Skeletal muscle tissue (tissue), 4 donors: Measurements from ENCODE around the gene SNF8. TPM values are rescaled to one million over a fixed set of nuclear protein-coding genes. Genes with fewer than 3 reads are reported as not detected.

Experiments used
- H3K27ac ChIP-seq: one replicate; pipeline ENCODE4 v1.7.0; 2013; ENCODE audit warnings: mild to moderate bottlenecking, low read depth, low read length, inconsistent platforms
- H3K27me3 ChIP-seq, 3 donors: one replicate each; pipeline ENCODE4 v1.7.0; 2013; ENCODE audit warnings: low read length in 3 of 3; ENCODE audit not compliant: control insufficient read depth in 3 of 3, insufficient read depth in 3 of 3
- H3K36me3 ChIP-seq, 3 donors: one replicate each; pipeline ENCODE4 v1.7.0; 2013; ENCODE audit warnings: low read length in 3 of 3; ENCODE audit not compliant: control insufficient read depth in 3 of 3, insufficient read depth in 3 of 3
- H3K4me1 ChIP-seq, 3 donors: one replicate each; pipeline ENCODE4 v1.7.0; 2013; ENCODE audit warnings: low read length in 3 of 3, mild to moderate bottlenecking in 3 of 3; ENCODE audit not compliant: control insufficient read depth in 3 of 3, insufficient read depth in 3 of 3
- H3K4me3 ChIP-seq, 3 donors: one replicate each; pipeline ENCODE4 v1.7.0; 2013; ENCODE audit warnings: low read length in 3 of 3
- H3K9ac ChIP-seq, 3 donors: one replicate each; pipeline ENCODE4 v1.7.0; 2013; ENCODE audit warnings: low read length in 3 of 3, mild to moderate bottlenecking in 3 of 3, moderate library complexity in 2 of 3, low read depth in 1 of 3
- H3K9me3 ChIP-seq, 3 donors: one replicate each; pipeline ENCODE4 v1.7.0; 2013; ENCODE audit warnings: low read length in 3 of 3; ENCODE audit not compliant: control insufficient read depth in 3 of 3
- total RNA-seq: library from RNA; depleted of rRNA; stranded (reverse); fragments of >200 nt; gene quantifications from one replicate; pipeline ENCODE4 v1.2.3, GENCODE V29; 2014
- donor health status: Osteomylitis.

SNF8 gene, protein sequence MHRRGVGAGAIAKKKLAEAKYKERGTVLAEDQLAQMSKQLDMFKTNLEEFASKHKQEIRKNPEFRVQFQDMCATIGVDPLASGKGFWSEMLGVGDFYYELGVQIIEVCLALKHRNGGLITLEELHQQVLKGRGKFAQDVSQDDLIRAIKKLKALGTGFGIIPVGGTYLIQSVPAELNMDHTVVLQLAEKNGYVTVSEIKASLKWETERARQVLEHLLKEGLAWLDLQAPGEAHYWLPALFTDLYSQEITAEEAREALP
- 47.5 TPM for total RNA-seq

- Histone ChIP-seq H3K9ac (peak within 1 kb of the TSS; percentile 90 to 93 (median 92)), H3K36me3 (peaks cover 7 to 14% (median 7%) of the 10 kb centered on the region in 3 donors), H3K4me1 (peaks cover 11 to 15% (median 13%) of the 10 kb centered on the region in 3 donors), H3K4me3 (peak within 1 kb of the TSS; percentile 92 to 97 (median 93)), H3K27me3 (no peaks in the 10 kb centered on the region), H3K27ac (peak within 1 kb of the TSS; percentile 84), H3K9me3 (no peaks in the 10 kb centered on the region)
Observed at GRCh38 chr17:48944515-48945260, at the start of gene SNF8. TSS of gene SNF8 (minus strand) at chr17:48944842. CDS start at chr17:48944734, 108 bp downstream.

DNA sequence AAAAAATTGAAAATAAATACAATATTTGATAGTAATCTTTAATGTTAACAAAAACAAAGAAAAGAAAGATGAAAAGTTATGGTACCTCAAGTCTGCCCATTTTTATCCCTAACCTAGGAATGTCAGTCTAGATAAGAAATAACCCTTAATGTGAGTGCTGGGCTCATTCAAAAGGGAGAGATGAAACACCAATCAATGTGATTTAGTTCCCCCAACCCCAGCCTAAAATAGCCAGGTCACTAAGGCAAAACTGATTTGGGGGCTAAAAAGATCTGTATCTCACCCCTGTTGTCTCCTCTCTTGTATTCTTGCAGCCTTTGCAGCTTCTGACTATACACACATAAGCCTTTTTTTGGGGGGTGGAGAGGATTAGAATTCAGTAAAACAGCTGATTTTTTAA is 49.3 kb upstream of the SNF8 start:
- no peak overlapping the region for H3K9ac ChIP-seq
- H3K4me3 ChIP-seq = no peak overlapping the region
- peaks cover 71 to 77% (median 75%) of the 10 kb centered on the region in 3 donors for H3K27me3 ChIP-seq
- no peak overlapping the region for H3K27ac ChIP-seq
- H3K9me3 ChIP-seq = no peaks in the 10 kb centered on the region
- H3K4me1 ChIP-seq = peaks cover 3 to 17% (median 11%) of the 10 kb centered on the region in 3 donors
- no peaks in the 10 kb centered on the region for H3K36me3 ChIP-seq

GRCh38 chr17:48993305-48993704 is 48.7 kb upstream of the SNF8 start:
- Histone ChIP-seq H3K9me3 (no peaks in the 10 kb centered on the region), H3K9ac (no peak overlapping the region), H3K4me1 (peaks cover 3 to 16% (median 11%) of the 10 kb centered on the region in 3 donors), H3K36me3 (no peaks in the 10 kb centered on the region), H3K27ac (no peak overlapping the region), H3K27me3 (peaks cover 64 to 71% (median 70%) of the 10 kb centered on the region in 3 donors), H3K4me3 (no peak overlapping the region)

GRCh38 chr17:48992444-48992843 is 47.8 kb upstream of the SNF8 start:
- Histone ChIP-seq H3K27ac (no peak overlapping the region), H3K4me1 (peaks cover 3 to 13% (median 7%) of the 10 kb centered on the region in 3 donors), H3K27me3 (peaks cover 60 to 65% (median 62%) of the 10 kb centered on the region in 3 donors), H3K4me3 (no peak overlapping the region), H3K9me3 (no peaks in the 10 kb centered on the region), H3K36me3 (no peaks in the 10 kb centered on the region), H3K9ac (no peak overlapping the region)

DNA sequence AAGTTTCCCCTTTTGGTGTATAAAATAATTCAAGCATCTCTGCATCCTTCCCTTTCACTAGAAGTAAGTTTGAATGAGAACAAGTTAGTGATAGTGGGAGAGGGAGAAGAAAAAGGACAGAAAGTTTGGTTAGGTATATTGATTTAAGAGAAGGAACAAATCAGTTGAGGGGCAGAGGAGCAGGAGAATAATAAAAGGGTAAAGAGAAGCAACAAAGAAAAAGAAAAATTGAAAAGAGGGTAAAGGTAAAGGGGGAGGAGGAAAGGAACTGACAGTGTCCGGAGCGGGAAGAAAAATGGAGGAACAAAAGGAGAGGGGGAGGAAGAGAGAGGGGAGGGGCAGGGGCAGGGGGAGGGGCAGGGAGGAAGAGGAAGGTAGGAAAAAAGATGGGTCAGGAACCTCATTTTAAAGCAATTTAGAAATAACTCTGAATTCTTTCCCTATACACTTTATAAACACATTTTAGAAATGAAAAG is 46.3 kb upstream of the SNF8 start:
- peaks cover 0 to 6% (median 5%) of the 10 kb centered on the region in 3 donors for H3K4me1 ChIP-seq
- H3K9ac ChIP-seq = no peak overlapping the region
- H3K9me3 ChIP-seq = no peaks in the 10 kb centered on the region
- peaks cover 51 to 56% (median 55%) of the 10 kb centered on the region in 3 donors for H3K27me3 ChIP-seq
- no peak overlapping the region for H3K4me3 ChIP-seq
- no peaks in the 10 kb centered on the region for H3K36me3 ChIP-seq
- no peak overlapping the region for H3K27ac ChIP-seq

DNA sequence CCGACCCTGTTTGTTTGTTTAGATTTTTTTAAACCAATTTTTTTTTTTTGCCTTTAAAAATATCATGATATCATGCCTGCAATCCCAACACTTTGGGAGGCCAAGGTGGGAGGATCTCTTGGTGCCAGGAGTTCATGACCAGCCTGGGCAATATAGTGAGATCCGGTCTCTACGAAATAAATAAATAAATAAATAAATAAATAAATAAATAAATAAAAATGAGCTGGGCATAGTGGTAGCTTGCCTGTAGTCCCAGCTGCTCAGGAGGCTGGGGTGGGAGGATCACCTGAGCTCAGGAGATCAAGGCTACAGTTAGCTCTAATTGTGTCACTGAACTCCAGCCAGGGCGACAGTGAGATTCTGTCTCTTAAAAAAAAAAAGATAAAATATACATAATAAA is 44.5 kb upstream of the SNF8 start:
- no peaks in the 10 kb centered on the region for H3K9me3 ChIP-seq
- peaks cover 46 to 49% (median 47%) of the 10 kb centered on the region in 3 donors for H3K27me3 ChIP-seq
- H3K27ac ChIP-seq = no peak overlapping the region
- H3K36me3 ChIP-seq = no peaks in the 10 kb centered on the region
- H3K4me1 ChIP-seq = no peaks in the 10 kb centered on the region
- no peak overlapping the region for H3K9ac ChIP-seq
- H3K4me3 ChIP-seq = no peak overlapping the region

DNA sequence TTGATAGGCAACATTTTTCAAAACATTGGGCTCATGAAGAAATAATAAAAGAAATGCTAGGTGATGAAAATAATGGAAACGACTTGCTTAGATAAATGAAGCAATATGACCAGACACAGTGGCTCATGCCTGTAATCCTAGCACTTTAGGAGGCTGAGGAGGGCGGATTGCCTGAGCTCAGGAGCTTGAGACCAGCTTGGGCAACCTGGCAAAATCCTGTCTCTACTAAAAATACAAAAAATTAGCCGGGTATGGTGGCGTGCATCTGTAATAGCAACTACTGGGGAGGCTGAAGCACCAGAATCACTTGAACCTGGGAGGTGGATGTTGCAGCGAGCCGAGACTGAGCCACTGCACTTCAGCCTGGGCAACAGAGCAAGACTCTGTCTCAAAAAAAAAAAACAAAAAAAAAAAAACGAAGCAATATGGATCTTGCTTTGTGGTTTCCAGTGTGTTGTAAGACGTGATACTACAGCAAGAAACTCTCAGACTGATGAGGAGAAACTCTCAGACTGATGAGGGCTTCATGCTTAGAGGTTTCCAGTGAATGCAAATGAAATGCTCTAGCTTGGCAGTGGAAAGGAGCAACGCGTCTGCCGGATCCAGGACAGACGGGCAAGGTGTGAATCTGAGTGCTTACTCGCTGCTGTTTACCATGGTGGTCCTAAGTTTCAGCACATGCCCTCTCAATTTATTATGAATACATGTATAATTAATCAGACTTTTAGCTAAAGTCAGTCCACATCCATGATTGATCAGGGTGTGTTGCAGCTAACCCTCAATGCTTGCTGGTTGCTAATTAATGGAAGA is 41.0 kb upstream of the SNF8 start:
- Histone ChIP-seq H3K4me3 (no peak overlapping the region), H3K9me3 (no peaks in the 10 kb centered on the region), H3K4me1 (no peaks in the 10 kb centered on the region), H3K27ac (no peak overlapping the region), H3K36me3 (no peaks in the 10 kb centered on the region), H3K27me3 (peaks cover 23 to 42% (median 32%) of the 10 kb centered on the region in 3 donors), H3K9ac (no peak overlapping the region)

DNA sequence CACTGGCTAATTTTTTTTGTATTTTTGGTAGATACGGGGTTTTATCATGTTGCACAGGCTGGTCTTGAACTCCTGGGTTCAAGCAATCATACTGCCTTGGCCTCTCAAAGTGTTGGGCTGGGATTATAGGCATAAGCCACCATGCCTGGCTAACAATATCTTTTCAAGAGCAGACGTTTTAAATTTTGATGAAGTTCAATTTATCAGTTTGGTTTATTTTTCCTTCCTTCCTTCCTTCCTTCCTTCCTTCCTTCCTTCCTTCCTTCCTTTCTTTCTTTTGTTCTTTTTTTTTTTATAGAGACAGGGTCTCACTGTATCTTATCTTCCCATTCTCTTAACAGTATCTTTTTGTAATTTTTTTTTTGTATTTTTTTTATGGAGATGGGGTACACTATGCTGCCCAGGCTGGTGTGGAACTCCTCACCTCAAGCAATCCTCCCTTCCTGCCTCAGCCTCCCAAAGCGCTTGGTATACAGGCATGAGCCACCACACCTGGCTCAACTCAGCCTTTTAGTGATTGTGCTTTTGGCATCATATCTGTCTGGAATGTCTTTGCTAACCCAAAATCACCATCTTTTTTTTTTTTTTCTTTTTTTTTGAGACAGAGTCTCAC is 37.4 kb upstream of the SNF8 start:
- Histone ChIP-seq H3K9ac (no peak overlapping the region), H3K27me3 (peaks cover 9 to 30% (median 16%) of the 10 kb centered on the region in 3 donors)

GRCh38 chr17:48973806-48974205 is 29.2 kb upstream of the SNF8 start:
- Histone ChIP-seq H3K27ac (no peak overlapping the region), H3K9me3 (no peaks in the 10 kb centered on the region), H3K4me1 (no peaks in the 10 kb centered on the region), H3K4me3 (no peak overlapping the region), H3K36me3 (no peaks in the 10 kb centered on the region), H3K27me3 (peaks cover 10 to 32% (median 29%) of the 10 kb centered on the region in 3 donors), H3K9ac (no peak overlapping the region)

More for the DNA sequence above, 37.4 kb upstream of the SNF8 start:
- H3K4me1 ChIP-seq = no peaks in the 10 kb centered on the region
- H3K9me3 ChIP-seq = no peaks in the 10 kb centered on the region
- no peak overlapping the region for H3K27ac ChIP-seq
- no peaks in the 10 kb centered on the region for H3K36me3 ChIP-seq
- H3K4me3 ChIP-seq = no peak overlapping the region
